ENCODE measurements around the gene CFAP299.

Gene CFAP299

GRCh38 chr4:80465238-80465637, 129.7 kb downstream of the CFAP299 start:
- peaks cover 6% of the 10 kb centered on the region for H3K4me1 ChIP-seq (ENCODE audit: control insufficient read depth, insufficient read depth, low read length)
- H3K4me3 ChIP-seq (ENCODE audit: low read length) = no peak overlapping the region
- no peak overlapping the region for H3K27ac ChIP-seq (ENCODE audit: low read depth, low read length)
- no peaks in the 10 kb centered on the region for H3K27me3 ChIP-seq (ENCODE audit: control insufficient read depth, insufficient read depth, low read length)
- H3K36me3 ChIP-seq (ENCODE audit: control insufficient read depth, insufficient read depth, low read length) = no peaks in the 10 kb centered on the region
- no peak overlapping the region for H3K9ac ChIP-seq (ENCODE audit: low read length)

GRCh38 chr4:80465736-80466135, 130.2 kb downstream of the CFAP299 start:
- Histone ChIP-seq H3K9ac (ENCODE audit: low read length) (no peak overlapping the region), H3K36me3 (ENCODE audit: control insufficient read depth, insufficient read depth, low read length) (no peaks in the 10 kb centered on the region), H3K4me1 (ENCODE audit: control insufficient read depth, insufficient read depth, low read length) (peaks cover 6% of the 10 kb centered on the region), H3K27me3 (ENCODE audit: control insufficient read depth, insufficient read depth, low read length) (no peaks in the 10 kb centered on the region), H3K4me3 (ENCODE audit: low read length) (no peak overlapping the region), H3K27ac (ENCODE audit: low read depth, low read length) (peak overlapping the region; percentile 3)

- Histone ChIP-seq H3K9ac (ENCODE audit: low read length) (no peak overlapping the region), H3K36me3 (ENCODE audit: control insufficient read depth, insufficient read depth, low read length) (no peaks in the 10 kb centered on the region), H3K27ac (ENCODE audit: low read depth, low read length) (no peak overlapping the region), H3K27me3 (ENCODE audit: control insufficient read depth, insufficient read depth, low read length) (no peaks in the 10 kb centered on the region), H3K4me1 (ENCODE audit: control insufficient read depth, insufficient read depth, low read length) (peaks cover 6% of the 10 kb centered on the region), H3K4me3 (ENCODE audit: low read length) (no peak overlapping the region)
Observed at GRCh38 chr4:80466618-80467017, 131.1 kb downstream of the CFAP299 start.

- H3K4me3 ChIP-seq (ENCODE audit: low read length) = no peak overlapping the region
- no peak overlapping the region for H3K27ac ChIP-seq (ENCODE audit: low read depth, low read length)
Observed at GRCh38 chr4:80471756-80472155, 136.2 kb downstream of the CFAP299 start.

GRCh38 chr4:80475236-80475635, 139.7 kb downstream of the CFAP299 start:
- no peaks in the 10 kb centered on the region for H3K4me1 ChIP-seq (ENCODE audit: control insufficient read depth, insufficient read depth, low read length)
- no peaks in the 10 kb centered on the region for H3K36me3 ChIP-seq (ENCODE audit: control insufficient read depth, insufficient read depth, low read length)
- H3K27ac ChIP-seq (ENCODE audit: low read depth, low read length) = no peak overlapping the region
- no peaks in the 10 kb centered on the region for H3K27me3 ChIP-seq (ENCODE audit: control insufficient read depth, insufficient read depth, low read length)
- no peak overlapping the region for H3K9ac ChIP-seq (ENCODE audit: low read length)
- H3K4me3 ChIP-seq (ENCODE audit: low read length) = no peak overlapping the region

More at GRCh38 chr4:80471756-80472155, 136.2 kb downstream of the CFAP299 start:
- no peaks in the 10 kb centered on the region for H3K4me1 ChIP-seq (ENCODE audit: control insufficient read depth, insufficient read depth, low read length)
- no peak overlapping the region for H3K9ac ChIP-seq (ENCODE audit: low read length)
- H3K27me3 ChIP-seq (ENCODE audit: control insufficient read depth, insufficient read depth, low read length) = no peaks in the 10 kb centered on the region
- H3K36me3 ChIP-seq (ENCODE audit: control insufficient read depth, insufficient read depth, low read length) = no peaks in the 10 kb centered on the region

DNA sequence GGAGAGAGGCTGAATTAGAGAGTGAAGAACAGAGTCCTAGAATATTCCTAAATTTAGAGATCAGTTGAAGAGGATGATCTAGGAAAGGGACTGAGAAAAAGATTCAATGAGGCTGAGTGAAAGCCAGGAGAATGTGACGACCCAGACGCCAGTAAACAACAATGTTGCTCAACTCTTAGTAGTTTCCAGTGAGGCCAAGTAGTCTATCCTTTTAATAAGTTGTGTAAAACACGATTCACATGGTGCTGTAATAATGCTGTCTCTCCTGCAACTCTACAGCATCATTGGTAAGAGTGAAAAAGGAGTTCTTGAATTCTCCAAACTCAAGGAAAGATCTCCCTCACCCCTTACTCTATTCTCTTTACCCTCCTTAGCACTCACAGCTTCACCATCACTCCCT, 140.3 kb downstream of the CFAP299 start:
- Histone ChIP-seq H3K36me3 (ENCODE audit: control insufficient read depth, insufficient read depth, low read length) (no peaks in the 10 kb centered on the region), H3K4me3 (ENCODE audit: low read length) (no peak overlapping the region), H3K4me1 (ENCODE audit: control insufficient read depth, insufficient read depth, low read length) (no peaks in the 10 kb centered on the region), H3K27ac (ENCODE audit: low read depth, low read length) (no peak overlapping the region), H3K27me3 (ENCODE audit: control insufficient read depth, insufficient read depth, low read length) (no peaks in the 10 kb centered on the region), H3K9ac (ENCODE audit: low read length) (no peak overlapping the region)

DNA sequence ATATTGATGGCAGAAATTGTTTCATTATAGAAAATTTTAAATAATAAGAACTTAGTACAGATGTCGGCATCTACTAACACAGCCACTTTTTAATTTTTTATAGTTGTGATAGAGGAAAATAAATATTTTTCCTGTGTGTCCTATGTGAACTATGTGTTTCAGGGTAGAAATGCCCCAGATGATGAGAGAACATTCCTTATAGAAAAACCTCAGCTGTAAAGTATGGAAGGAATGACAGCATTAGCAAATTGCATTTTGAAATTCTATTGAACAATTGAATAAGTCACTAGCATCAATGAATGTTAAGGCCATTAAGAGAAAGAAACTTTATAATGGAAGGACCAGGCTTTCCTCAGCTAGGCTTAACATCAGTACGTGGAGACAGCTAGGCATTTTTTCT, 149.2 kb downstream of the CFAP299 start:
- Histone ChIP-seq H3K4me3 (ENCODE audit: low read length) (no peak overlapping the region), H3K4me1 (ENCODE audit: control insufficient read depth, insufficient read depth, low read length) (no peaks in the 10 kb centered on the region), H3K27ac (ENCODE audit: low read depth, low read length) (no peak overlapping the region), H3K36me3 (ENCODE audit: control insufficient read depth, insufficient read depth, low read length) (no peaks in the 10 kb centered on the region), H3K9ac (ENCODE audit: low read length) (no peak overlapping the region), H3K27me3 (ENCODE audit: control insufficient read depth, insufficient read depth, low read length) (no peaks in the 10 kb centered on the region)

DNA sequence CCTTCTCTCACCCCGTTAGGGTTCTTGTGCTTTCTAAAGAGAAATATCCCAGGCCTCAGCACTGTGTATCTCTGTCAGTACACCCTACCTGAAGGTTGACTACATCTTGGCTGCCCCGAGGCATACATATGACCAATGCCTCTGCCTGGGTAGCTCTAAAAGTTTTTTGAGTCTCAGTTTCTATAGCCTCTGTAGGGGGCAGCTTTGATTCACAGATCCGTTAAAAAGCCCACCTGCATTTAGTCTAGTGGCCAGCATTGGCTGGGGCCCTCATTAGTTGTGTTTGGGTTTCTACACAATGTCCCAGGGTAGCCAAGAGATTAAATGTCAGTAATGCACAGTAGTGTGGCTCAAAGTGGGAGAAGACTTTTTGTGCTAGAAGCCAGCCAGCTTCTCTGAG, 151.1 kb downstream of the CFAP299 start:
- Histone ChIP-seq H3K36me3 (ENCODE audit: control insufficient read depth, insufficient read depth, low read length) (no peaks in the 10 kb centered on the region), H3K4me1 (ENCODE audit: control insufficient read depth, insufficient read depth, low read length) (no peaks in the 10 kb centered on the region), H3K27ac (ENCODE audit: low read depth, low read length) (no peak overlapping the region), H3K9ac (ENCODE audit: low read length) (no peak overlapping the region), H3K27me3 (ENCODE audit: control insufficient read depth, insufficient read depth, low read length) (no peaks in the 10 kb centered on the region), H3K4me3 (ENCODE audit: low read length) (no peak overlapping the region)

DNA sequence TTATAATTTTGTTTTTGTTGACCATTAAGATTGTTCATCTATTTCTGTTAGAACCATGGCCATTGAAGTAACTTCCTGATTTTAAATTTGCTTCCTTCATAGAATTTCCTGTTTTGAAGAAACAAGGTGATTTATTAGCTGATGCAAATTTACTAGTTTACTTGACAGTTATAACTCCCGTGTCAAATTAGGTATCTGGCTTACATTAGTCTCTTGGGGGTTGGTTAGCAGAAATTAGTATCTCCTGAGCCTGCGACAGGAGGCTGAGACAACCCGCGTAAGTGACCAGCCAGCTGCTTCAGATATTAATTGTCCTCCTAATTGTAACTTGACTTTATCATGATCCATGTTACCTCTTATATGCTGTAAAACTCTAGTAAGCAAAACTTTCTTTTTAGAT, 154.3 kb downstream of the CFAP299 start:
- no peak overlapping the region for H3K9ac ChIP-seq (ENCODE audit: low read length)
- H3K27me3 ChIP-seq (ENCODE audit: control insufficient read depth, insufficient read depth, low read length) = no peaks in the 10 kb centered on the region
- no peaks in the 10 kb centered on the region for H3K4me1 ChIP-seq (ENCODE audit: control insufficient read depth, insufficient read depth, low read length)
- H3K36me3 ChIP-seq (ENCODE audit: control insufficient read depth, insufficient read depth, low read length) = no peaks in the 10 kb centered on the region
- no peak overlapping the region for H3K4me3 ChIP-seq (ENCODE audit: low read length)
- H3K27ac ChIP-seq (ENCODE audit: low read depth, low read length) = no peak overlapping the region

- Histone ChIP-seq H3K4me1 (ENCODE audit: control insufficient read depth, insufficient read depth, low read length) (no peaks in the 10 kb centered on the region), H3K36me3 (ENCODE audit: control insufficient read depth, insufficient read depth, low read length) (no peaks in the 10 kb centered on the region)
Observed at GRCh38 chr4:80492761-80493160, 157.2 kb downstream of the CFAP299 start.

GRCh38 chr4:80495865-80496264, 160.3 kb downstream of the CFAP299 start:
- no peak overlapping the region for H3K9ac ChIP-seq (ENCODE audit: low read length)
- no peak overlapping the region for H3K27ac ChIP-seq (ENCODE audit: low read depth, low read length)
- H3K4me1 ChIP-seq (ENCODE audit: control insufficient read depth, insufficient read depth, low read length) = no peaks in the 10 kb centered on the region
- no peak overlapping the region for H3K4me3 ChIP-seq (ENCODE audit: low read length)
- no peaks in the 10 kb centered on the region for H3K36me3 ChIP-seq (ENCODE audit: control insufficient read depth, insufficient read depth, low read length)
- no peaks in the 10 kb centered on the region for H3K27me3 ChIP-seq (ENCODE audit: control insufficient read depth, insufficient read depth, low read length)

More at GRCh38 chr4:80492761-80493160, 157.2 kb downstream of the CFAP299 start:
- H3K27ac ChIP-seq (ENCODE audit: low read depth, low read length) = no peak overlapping the region
- no peak overlapping the region for H3K9ac ChIP-seq (ENCODE audit: low read length)
- H3K27me3 ChIP-seq (ENCODE audit: control insufficient read depth, insufficient read depth, low read length) = no peaks in the 10 kb centered on the region
- H3K4me3 ChIP-seq (ENCODE audit: low read length) = no peak overlapping the region

GRCh38 chr4:80498725-80499124, 163.2 kb downstream of the CFAP299 start:
- H3K9ac ChIP-seq (ENCODE audit: low read length) = no peak overlapping the region
- no peaks in the 10 kb centered on the region for H3K27me3 ChIP-seq (ENCODE audit: control insufficient read depth, insufficient read depth, low read length)
- no peaks in the 10 kb centered on the region for H3K36me3 ChIP-seq (ENCODE audit: control insufficient read depth, insufficient read depth, low read length)
- H3K4me3 ChIP-seq (ENCODE audit: low read length) = no peak overlapping the region
- H3K4me1 ChIP-seq (ENCODE audit: control insufficient read depth, insufficient read depth, low read length) = no peaks in the 10 kb centered on the region
- H3K27ac ChIP-seq (ENCODE audit: low read depth, low read length) = no peak overlapping the region

DNA sequence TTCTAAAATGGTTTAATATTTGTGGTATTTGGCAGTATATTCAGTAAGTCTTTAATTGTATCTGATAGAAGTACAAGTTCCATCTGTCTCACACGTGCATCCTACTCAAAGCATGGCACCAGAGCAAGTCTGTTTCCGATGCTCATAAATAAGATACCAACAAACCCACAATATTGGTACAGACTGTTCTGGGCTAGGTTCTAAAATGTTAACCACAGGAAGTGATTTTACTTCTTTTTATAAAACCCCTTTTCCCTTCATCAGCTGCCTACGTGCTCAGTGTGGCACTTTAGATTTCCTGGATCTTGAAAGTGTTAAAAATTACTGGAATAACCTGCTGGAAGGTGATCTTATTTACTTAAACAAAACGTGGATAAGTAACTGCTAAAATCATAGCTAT, 165.1 kb downstream of the CFAP299 start:
- H3K9ac ChIP-seq (ENCODE audit: low read length) = no peak overlapping the region
- H3K4me1 ChIP-seq (ENCODE audit: control insufficient read depth, insufficient read depth, low read length) = no peaks in the 10 kb centered on the region
- H3K27ac ChIP-seq (ENCODE audit: low read depth, low read length) = no peak overlapping the region
- no peak overlapping the region for H3K4me3 ChIP-seq (ENCODE audit: low read length)
- no peaks in the 10 kb centered on the region for H3K36me3 ChIP-seq (ENCODE audit: control insufficient read depth, insufficient read depth, low read length)
- no peaks in the 10 kb centered on the region for H3K27me3 ChIP-seq (ENCODE audit: control insufficient read depth, insufficient read depth, low read length)
